HG02642 (cell line): ENCODE results near the gene PKIB.

ENCODE experiments used
- ATAC-seq: cut with Tn5 transposase; IDR thresholded peaks from one replicate; pipeline ENCODE4 v1.9.1; 2021; ENCODE audit warnings: mild to moderate bottlenecking; ENCODE audit not compliant: unreplicated experiment, poor library complexity

The PKIB gene

DNA sequence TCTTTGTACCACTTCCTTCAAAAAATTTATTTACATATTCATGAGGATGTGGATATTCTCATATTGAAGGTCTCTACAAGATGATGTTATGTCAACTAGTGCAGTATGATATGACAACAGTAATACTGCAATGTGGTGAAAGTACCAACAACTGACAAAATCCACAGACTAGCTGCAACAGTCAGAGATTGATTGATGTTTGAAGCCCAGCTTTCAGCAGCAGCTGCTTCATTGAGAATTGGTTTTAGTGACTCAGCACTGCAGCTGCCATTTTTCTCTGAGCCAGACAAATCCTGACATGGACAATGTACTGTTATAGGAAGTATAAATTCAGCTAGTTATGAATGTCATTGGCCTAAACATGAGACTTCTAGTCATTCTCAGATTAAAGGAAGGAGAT, 53.8 kb downstream of the PKIB start:
- ATAC-seq = no peak

DNA sequence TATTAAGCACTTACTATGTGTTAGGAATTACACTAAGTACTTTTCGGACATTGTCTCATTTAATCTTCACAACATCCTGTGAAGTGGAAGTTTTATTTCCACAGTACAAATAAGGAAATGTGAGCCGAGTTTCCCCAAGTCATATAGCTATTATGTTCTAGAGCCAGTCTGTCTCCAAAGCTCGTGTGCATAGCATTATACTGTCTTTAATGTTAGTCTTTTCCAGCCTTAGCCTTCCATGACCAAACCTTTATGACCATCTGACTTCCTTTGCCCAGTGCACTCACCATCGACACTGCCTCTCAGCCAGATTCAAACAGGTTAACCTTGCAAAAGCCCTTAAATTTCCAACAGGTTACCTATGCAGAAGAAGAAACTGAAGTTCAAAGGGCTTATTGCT, 55.7 kb downstream of the PKIB start:
- ATAC-seq = no peak

DNA sequence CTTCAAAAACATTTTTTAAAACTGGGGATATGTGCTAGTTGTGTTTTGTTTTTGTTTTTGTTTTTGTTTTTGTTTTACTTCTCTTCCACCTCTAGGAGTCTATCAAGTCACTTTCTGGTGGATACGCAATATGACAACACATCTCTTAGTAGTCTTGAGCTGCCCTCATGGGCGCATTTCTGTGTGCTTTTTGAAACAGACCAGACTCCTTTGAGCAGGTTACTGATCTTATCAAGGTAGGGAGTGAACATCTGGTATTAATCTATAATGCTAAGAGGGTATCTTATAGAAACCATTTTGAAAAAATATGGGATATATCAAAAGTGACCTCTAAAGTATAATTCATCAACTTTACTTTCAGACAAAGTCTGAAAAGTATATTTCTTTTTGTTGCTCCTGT, 56.2 kb downstream of the PKIB start:
- ATAC-seq = no peak

DNA sequence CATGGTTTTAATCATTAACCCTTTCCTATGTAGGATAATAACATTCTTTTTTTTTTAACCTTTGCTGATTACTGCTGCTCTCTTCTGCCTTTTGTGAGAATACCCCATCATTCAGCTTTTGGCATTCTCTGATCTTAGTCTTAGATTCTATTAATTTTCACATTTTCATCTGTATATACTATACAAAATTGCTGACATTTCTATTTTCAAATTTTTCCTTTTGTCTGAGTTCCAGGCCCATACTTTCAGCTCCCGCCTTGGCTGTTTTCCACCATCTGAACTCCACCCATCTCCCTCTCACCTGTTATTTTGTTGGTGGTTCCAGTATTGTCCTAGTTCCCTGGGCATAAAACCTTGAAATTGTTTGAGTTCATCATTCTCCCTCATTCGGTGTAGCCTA, 59.2 kb downstream of the PKIB start:
- no peak for ATAC-seq

DNA sequence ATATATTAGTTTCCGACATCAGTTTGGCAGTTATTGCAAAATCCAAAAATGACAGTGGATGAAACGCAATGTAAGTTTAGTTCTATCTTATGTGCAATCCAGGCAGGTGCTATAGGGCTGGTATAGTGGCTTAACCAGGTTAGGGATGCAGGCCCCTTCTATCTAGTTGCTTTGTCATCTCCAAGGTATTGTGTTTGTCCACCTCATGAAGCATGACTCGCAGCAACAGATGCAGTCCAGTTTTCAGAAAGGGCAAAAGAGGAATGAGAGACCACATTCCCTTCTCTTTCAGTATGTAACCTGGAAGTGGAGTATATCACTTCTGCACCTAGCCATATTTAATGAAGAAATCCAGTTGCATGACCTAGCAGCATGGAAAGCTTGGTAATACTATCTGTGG, 59.7 kb downstream of the PKIB start:
- ATAC-seq = no peak

DNA sequence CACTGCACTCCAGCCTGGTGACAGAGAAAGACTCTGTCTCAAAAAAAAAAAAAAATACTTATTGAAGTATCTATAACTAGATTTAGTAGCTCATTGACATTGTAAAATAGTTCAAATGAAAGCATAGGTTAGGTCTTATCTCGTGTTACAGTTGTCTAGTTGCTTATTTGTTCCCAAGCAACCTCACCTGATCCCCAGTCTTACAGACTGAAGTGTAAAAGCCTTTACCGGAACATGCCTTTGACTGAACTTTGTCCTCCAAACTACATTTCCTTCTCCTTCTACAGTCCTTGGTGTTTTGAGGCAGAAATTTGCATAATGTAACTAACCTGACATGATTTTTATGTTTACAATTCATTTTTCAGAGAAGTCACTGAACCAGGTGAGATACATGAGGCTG, 61.0 kb downstream of the PKIB start:
- no peak for ATAC-seq

DNA sequence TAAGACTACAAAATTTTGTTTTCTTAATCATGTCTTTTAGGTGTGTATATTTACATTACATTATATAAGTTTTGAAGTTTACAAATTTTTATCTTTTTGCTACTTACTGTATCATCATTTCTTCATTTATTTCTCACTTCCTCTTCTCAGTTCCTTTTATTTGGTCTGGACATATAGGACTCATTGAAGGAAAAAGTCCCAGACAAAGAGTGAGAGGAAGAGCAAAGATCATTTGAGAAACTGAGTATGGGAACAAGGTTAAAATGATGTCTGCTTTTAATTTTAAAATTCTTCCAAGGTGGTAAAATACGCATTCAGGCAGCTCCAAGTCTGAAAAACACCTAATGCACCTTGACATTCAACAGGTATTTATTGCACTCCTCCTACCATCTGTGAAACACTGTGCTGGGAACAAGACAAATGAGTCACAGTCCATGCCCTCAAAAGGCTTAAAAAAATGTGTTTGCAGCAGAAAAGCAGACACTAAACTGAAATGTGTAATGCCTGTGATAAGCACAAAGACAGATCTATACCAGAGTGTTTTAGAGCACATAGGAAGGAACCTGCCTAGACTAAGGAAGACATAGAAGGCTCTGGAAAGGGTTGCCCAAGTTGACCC, 63.2 kb downstream of the PKIB start:
- ATAC-seq = no peak

DNA sequence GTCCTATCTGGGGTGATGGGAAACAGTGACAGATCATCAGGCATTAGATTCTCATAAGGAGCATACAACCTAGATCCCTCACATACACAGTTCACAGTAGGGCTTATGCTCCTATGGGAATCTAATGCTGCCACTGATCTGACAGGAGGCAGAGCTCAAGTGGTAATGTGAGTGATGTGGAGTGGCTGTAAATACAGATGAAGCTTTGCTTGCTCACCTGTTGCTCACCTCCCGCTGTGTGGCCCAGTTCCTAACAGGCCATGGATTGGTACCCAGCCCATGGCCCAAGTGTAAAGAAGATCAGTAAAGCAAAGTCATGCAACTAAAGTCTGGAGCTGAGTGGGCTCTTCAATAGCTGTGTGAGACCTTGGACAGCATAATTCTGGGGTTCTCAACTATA, 65.9 kb downstream of the PKIB start:
- ATAC-seq = no peak

DNA sequence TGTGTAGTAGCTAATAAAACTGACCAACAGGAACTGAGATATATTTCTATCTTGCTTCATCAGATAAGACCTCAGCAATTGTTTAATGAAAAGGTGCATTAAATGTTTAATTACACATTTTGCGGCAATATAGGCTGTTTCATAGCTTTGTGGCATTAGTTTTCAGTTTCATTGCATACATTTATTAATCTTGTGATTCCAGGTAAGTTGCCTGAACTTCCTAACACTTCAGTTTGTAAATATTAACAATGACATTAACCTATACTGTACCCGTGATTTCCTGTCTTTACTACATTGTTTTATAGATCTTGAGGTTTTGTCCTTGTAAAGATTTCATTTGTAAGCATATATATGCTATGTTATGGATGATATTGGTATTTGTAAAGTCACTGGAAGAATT, 66.5 kb downstream of the PKIB start:
- ATAC-seq = no peak

DNA sequence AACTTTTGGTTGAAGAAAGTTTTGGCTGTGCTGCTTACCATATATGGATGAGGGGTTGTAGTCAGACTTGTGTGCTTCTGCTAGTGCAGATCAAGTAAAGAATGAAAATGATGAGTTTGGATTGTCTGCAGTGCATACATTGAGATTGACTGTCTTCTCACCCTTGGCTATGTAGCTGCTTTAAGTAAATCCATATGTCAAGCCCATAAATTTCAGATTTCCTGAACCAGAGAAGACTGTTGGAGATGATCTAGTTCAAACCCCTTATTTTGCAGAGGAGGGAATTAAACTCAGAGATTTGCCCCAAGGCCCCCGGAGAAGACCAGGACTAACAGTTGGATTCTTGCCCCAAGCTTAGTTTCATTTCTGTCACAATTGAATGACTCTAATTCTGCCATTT, 67.2 kb downstream of the PKIB start:
- ATAC-seq = no peak

DNA sequence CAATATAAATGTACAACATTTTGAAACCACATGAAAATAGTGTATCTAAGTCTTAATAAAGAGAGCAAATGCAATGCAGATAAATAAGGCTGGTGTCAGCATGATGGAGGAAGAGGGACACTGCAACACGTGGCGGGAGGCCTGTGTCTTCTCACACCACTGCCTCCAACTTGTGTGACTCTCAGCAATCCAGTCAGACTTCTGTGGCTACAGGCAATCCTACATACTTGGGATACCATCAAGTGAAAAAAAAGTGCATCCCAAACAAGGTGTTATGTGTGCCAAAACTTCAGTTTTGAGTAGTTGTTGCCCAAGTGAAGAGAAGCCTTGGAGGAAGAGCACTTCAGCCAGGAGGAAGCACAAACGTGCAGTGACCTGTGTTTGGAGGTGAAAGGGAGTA, 68.6 kb downstream of the PKIB start:
- no peak for ATAC-seq

DNA sequence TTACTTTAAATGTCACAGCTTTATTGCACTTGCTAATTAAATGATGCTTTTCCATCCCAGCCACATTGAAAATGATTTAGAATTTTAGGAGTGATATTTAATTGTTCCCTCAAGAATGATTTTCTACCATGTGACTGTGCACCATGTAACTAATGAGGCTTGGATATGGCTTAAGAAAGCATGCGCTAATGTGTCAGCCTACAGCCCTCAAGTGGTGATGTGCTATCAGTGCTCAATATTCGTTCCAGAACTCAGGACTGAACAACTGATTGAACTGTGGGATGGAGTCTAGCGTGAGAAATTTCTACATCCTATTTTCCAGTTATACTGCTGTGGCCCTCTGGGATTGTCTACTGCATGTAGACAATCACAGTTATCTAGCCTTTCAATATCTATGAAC, 71.5 kb downstream of the PKIB start:
- no peak for ATAC-seq

DNA sequence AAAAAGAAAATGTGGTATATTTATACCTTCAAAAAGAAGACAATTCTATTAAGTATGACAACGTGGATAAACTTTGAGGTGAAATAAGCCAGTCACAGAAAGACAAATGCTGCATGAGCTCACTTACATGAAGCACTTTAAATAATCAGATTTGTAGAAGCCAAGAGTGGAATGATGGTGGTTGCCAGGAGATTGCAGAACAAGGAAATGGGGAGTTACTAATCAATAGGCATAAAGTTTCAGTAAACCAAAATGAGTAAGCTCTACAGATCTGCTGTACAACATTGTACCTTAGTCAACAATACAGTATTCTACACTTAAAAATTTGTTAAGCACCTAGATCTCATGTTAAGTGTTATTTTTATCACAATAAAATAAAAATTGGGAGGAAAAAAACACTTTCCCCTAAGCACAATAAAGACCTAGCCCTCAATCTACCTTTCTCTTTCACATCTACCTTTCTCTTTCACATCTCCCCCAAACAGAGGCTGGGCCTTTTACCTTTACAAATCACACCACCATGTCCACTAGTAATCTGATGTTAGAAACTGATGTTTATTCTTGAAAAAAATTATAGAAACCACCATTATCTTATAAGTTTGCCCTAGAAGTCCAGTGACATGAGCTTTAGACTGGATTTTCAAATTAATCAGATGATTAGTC, 73.9 kb downstream of the PKIB start:
- no peak for ATAC-seq

DNA sequence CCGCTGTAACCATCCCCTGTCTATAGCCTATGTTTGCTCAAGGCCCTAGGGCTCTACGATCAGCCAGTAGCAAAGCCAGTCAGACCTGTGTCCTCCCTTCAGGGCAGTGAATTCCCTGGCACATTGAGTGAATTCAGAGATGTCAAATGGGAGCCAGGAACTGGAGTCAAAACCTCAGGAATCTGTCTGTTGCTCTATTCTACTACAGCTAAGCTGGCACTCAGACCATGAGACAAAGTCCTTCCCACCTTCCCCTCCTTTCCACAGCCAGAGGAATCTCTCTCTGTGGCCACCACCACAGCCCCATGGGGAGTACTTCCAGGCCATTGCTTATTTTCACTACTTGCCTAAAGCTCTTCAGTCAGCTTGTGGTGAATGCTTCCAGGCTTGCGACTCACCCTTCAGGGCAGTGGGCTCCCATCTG, 82.0 kb downstream of the PKIB start:
- ATAC-seq = no peak

DNA sequence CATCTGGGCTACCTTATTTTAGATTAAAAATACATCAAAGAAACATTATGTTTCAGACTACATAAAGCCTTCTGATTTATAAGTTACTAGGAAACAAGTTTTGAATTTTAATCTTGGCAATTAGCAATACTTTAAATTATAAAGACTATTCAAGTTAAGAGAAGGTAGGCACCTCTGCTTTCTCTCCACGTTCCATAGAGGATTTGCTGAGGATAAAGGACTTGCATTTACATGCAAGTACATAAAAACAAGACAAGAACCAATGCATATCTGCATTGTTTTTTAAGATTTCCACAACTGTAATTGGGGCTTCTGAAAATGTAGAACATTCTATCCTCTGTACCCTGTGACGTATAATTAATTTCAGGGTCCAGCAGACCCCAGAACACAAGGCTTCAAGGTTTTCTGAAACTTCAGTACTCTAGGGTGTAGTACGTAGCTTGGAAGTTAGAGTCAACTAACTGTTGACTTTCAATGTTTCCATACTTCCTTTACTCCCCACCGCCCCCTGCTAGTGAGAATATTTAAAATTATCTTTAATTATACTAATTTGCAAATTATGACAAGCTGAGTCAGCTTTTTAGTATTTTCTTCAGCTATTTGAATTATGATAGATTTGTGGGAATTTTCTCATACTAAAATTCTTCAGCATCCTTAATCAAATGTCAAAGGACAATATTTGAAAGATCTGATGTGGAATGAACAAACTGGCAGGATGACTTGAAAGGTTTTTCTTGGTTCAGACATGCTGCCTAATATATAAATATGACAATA, 82.8 kb downstream of the PKIB start:
- ATAC-seq = no peak

DNA sequence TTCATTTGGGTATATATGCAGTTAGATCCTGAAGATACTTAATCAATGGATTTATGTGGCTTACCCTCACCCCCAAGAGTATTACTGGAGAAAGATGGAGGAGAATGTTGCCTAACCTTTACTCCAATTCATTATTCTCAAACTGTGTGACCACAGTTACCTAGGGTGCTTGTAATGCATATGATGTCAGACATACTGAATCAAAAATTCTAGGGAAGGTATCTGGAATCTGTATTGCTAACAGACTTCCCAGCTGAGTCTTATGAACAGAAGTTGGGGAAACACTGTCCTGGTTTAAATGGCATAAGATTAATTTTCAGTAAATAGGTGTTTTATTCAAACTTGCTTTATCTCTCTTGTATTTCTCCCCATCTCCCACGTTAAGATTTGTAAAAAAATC, 83.9 kb downstream of the PKIB start:
- ATAC-seq = no peak

DNA sequence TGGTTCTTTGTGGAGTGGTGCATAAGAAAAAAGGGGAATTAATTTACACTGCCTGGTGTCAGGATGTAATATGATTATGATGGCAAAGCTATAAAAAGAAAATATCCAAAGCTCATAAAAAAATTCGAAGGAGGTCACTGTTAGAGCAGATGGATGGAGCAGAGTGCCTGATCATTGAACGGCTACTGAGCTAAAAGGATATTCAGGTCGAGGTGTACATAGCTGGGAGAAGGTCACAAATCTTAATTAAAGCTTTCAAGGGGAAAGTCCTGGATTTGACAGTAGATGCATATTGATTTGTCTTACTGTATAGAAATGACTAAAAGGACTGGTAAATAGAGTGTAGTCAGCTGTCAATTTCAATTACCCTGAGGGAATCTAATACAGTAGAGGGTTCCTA, 84.4 kb downstream of the PKIB start:
- no peak for ATAC-seq

DNA sequence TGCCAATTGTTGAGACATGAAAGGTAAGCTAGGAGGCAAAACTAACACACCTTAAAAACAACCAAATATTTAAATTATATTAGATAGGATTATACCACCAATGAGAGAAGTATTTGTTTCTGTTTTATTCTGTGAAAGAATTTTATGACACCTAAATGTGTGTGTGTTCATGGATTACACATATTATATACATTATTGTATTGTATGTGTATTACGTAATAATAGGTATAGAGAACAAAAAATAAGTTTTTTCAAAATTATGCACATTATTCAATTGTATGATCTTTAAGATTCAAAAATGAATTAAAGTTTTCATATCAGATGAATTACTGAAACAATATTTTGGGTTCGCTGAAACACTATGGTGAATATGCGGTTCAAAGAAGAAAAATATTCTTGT, 85.0 kb downstream of the PKIB start:
- ATAC-seq = no peak

DNA sequence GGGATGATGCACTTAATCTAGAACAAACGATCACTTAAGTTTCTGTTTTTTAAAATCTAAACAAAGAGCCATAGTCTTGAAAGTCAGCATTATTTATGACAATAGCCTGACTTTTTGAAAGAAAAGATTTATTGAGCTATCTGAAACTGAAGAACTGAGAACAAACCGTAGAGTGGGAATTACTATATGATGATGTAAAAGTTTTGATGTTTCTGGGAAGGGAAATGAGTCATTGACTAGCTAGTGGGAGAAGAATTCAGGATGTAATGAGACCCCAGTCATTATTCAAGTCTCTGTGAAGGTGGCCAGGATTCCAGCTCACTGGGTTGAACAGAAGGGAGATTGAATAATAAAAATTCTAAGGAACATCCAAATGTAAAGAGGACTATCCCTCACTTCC, 85.9 kb downstream of the PKIB start:
- ATAC-seq = no peak

DNA sequence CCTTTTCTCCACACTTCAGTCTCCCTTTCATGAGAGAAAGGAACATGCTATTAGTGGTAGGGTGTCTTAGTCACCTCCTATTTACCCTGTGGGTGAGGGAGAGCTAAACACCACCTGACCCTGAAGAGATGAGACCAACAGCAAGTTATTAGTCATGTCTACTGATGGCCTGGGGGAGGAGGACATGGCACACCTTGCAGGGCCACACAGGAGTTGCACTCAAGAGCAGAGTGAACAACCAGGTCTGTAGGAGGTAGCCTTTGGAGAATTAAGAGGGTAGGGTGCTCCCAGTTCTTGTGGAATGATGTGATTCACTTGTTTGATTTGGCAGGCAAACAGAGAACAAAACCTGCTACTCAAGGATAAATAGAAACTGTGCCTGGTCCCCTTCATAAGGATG, 86.6 kb downstream of the PKIB start:
- ATAC-seq = no peak

DNA sequence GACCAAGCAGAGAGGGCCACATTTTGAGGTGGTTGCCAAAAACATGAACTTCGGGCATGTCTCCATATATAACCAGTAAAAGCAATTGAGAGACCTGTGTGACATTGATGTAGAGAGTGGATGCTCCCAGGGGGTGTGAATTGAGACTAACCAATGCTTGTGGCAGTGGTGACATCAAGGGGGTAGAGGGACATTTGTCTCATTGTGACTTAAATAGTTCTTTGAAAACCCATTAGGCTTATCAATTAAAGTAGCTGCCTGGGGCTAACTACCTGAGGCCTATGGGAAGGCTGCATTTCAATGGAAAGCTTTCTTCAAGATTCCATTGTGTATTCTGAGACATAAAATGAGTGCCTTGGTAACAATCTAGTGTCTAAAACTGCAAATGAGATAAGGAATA, 87.3 kb downstream of the PKIB start:
- ATAC-seq = no peak

DNA sequence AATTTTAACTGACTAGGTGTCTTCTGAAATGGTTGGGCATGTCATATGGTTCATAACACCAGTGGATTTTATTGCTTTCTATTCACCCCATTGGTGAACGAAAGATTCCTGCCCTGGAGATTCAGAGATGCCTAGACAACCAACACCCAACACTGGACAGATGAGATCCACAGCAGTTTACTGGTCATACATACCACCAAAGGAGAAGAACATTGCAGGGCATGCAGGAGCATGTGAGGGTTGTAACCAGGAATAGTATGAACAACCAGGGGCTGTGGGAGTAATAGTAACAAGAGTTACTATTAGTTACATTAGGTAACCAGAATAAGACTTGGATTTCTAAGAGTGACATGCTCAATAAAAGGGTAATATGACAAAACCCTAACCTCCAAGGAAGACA, 91.5 kb downstream of the PKIB start:
- ATAC-seq = no peak
